ENCODE measurements around the gene AGAP2. TPM values are rescaled to one million over a fixed set of nuclear protein-coding genes. Genes with fewer than 3 reads are reported as not detected.

Gene AGAP2
- total and polyA plus RNA-seq, 2 of the 13 experiments (the other 11 are each of a cell fraction or from before 2014, with no cell fraction given): 0.38 to 0.45 TPM

DNA sequence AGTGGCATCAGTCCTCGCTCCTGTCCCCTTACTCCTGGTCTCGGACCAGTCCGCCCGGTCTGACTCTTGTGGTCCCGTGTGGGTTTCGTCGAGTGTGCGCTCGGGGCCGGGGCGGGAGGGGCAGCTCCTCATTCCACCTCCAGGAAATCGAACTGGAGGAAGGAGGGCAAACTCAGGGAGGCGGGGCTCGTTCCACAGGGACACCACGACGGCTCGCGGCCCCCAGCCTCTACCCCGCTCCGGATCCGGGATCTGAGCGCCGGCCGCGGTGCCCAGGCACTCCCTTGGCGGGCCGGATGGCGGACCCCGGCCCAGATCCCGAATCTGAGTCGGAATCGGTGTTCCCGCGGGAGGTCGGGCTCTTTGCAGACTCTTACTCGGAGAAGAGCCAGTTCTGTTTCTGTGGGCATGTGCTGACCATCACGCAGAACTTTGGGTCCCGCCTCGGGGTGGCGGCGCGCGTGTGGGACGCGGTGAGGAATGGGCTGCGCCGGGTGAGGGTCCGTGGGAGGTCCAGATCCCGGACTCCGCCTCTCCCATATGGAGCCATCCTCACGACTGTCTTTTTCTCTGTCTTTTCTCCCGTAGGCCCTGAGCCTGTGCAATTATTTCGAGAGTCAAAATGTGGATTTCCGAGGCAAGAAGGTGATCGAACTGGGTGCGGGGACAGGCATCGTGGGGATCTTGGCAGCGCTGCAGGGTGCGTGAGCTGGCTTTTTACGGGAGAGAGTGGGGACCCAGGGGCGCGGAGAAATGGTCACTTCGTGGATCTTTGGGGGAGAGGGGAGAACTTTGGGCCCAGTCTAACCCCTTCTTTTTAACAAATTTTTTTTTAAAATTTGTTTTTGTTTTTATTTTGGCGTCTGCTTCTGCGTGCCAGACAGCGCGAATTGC is 34.1 kb upstream of the AGAP2 start, which contains the start of gene EEF1AKMT3 (continued):
- TF ChIP-seq E2F1 (CRISPR knock-in tag; IDR thresholded peaks at IDR 0.05) (0 out of 2 replicates have a peak, but pooled peaks have one; percentile 15), KDM2A (CRISPR knock-in tag; IDR thresholded peaks at IDR 0.05; ENCODE audit: borderline replicate concordance, low read depth) (0 out of 2 replicates have a peak, but pooled peaks have one; percentile 20), HOXA7 (CRISPR knock-in tag; IDR thresholded peaks at IDR 0.05) (no peak), UBTF (CRISPR knock-in tag; IDR thresholded peaks at IDR 0.05) (peak; percentile 80), ZNF766 (CRISPR knock-in tag; IDR thresholded peaks at IDR 0.05; ENCODE audit: borderline replicate concordance) (peak; percentile 46; the same call in 1 of the 2 replicates), ZNF547 (CRISPR knock-in tag; IDR thresholded peaks at IDR 0.05) (peak; percentile 75; the same call in 1 of the 2 replicates), MED13 (CRISPR knock-in tag; IDR thresholded peaks at IDR 0.05) (peak; percentile 34; the same call in 1 of the 2 replicates), MZF1 (CRISPR knock-in tag; IDR thresholded peaks at IDR 0.05; ENCODE audit: borderline replicate concordance) (0 out of 2 replicates have a peak, but pooled peaks have one; percentile 91), SALL2 (CRISPR knock-in tag; IDR thresholded peaks at IDR 0.05) (no peak), EEA1 (CRISPR knock-in tag; IDR thresholded peaks at IDR 0.05; ENCODE audit: borderline replicate concordance) (peak; percentile 33; the same call in 1 of the 2 replicates), ZNF614 (CRISPR knock-in tag; IDR thresholded peaks at IDR 0.05; ENCODE audit: borderline replicate concordance) (0 out of 2 replicates have a peak, but pooled peaks have one; percentile 5), ZBTB42 (CRISPR knock-in tag; IDR thresholded peaks at IDR 0.05) (0 out of 2 replicates have a peak, but pooled peaks have one; percentile 15), ZNF709 (CRISPR knock-in tag; IDR thresholded peaks at IDR 0.05) (0 out of 2 replicates have a peak, but pooled peaks have one; percentile 8), BRCA1 (CRISPR knock-in tag; IDR thresholded peaks at IDR 0.05) (no peak), RAD21 (CRISPR knock-in tag; IDR thresholded peaks at IDR 0.05) (0 out of 2 replicates have a peak, but pooled peaks have one; percentile 18), ZFY (CRISPR knock-in tag; IDR thresholded peaks at IDR 0.05) (no peak)
- TF ChIP-seq, protein P1, sequence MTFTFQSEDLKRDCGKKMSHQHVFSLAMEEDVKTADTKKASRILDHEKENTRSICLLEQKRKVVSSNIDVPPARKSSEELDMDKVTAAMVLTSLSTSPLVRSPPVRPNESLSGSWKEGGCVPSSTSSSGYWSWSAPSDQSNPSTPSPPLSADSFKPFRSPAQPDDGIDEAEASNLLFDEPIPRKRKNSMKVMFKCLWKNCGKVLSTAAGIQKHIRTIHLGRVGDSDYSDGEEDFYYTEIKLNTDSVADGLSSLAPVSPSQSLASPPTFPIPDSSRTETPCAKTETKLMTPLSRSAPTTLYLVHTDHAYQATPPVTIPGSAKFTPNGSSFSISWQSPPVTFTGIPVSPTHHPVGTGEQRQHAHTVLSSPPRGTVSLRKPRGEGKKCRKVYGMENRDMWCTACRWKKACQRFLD (CRISPR knock-in tag; IDR thresholded peaks at IDR 0.05; ENCODE audit: borderline replicate concordance): 0 out of 2 replicates have a peak, but pooled peaks have one; percentile 11
- TF ChIP-seq, protein P2, sequence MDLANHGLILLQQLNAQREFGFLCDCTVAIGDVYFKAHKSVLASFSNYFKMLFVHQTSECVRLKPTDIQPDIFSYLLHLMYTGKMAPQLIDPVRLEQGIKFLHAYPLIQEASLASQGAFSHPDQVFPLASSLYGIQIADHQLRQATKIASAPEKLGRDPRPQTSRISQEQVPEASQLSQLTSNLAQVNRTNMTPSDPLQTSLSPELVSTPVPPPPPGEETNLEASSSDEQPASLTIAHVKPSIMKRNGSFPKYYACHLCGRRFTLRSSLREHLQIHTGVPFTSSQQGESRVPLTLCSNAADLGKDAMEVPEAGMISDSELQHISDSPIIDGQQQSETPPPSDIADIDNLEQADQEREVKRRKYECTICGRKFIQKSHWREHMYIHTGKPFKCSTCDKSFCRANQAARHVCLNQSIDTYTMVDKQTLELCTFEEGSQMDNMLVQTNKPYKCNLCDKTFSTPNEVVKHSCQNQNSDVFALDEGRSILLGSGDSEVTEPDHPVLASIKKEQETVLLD (CRISPR knock-in tag; IDR thresholded peaks at IDR 0.05; ENCODE audit: low read depth): no peak
- TF ChIP-seq, protein P3, sequence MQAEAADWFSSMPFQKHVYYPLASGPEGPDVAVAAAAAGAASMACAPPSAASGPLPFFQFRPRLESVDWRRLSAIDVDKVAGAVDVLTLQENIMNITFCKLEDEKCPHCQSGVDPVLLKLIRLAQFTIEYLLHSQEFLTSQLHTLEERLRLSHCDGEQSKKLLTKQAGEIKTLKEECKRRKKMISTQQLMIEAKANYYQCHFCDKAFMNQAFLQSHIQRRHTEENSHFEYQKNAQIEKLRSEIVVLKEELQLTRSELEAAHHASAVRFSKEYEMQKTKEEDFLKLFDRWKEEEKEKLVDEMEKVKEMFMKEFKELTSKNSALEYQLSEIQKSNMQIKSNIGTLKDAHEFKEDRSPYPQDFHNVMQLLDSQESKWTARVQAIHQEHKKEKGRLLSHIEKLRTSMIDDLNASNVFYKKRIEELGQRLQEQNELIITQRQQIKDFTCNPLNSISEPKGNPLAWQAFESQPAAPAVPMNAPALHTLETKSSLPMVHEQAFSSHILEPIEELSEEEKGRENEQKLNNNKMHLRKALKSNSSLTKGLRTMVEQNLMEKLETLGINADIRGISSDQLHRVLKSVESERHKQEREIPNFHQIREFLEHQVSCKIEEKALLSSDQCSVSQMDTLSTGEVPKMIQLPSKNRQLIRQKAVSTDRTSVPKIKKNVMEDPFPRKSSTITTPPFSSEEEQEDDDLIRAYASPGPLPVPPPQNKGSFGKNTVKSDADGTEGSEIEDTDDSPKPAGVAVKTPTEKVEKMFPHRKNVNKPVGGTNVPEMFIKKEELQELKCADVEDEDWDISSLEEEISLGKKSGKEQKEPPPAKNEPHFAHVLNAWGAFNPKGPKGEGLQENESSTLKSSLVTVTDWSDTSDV (CRISPR knock-in tag; IDR thresholded peaks at IDR 0.05): no peak
